Keratinocyte (primary cell): ENCODE results near the gene GALNT14. TPM values are rescaled to one million over a fixed set of nuclear protein-coding genes. Genes with fewer than 3 reads are reported as not detected.
A peak's percentile ranks its signal among the peaks of the same experiment; 100 is the strongest.

Source experiments
- DNase-seq: peaks from one replicate; pipeline ENCODE4 v3.0.0-alpha.2; 2011; ENCODE audit warnings: low read depth, missing footprints, low spot score
- FAIRE-seq: peaks from 2 replicates; lab custom pipeline; 2011; peaks lifted over from hg19 to GRCh38; lab: Jason Lieb, UNC
- H2AFZ ChIP-seq: 2 replicates; pipeline ENCODE4 v1.6.0; 2012; ENCODE audit warnings: low read length, control low read depth, inconsistent platforms; ENCODE audit not compliant: control insufficient read depth
- H3K27ac ChIP-seq: 2 replicates; pipeline ENCODE4 v1.5.1; 2011; ENCODE audit warnings: low read length; ENCODE audit not compliant: control insufficient read depth, insufficient read depth
- H3K27me3 ChIP-seq: 3 replicates; pipeline ENCODE4 v1.6.0; 2011; ENCODE audit warnings: low read length; ENCODE audit not compliant: control insufficient read depth, insufficient read depth; ENCODE audit errors: extremely low read depth
- H3K36me3 ChIP-seq, 2 experiments: 2 replicates in 1 of 2; 3 replicates in 1 of 2; pipeline ENCODE4 v1.5.1; 2011; ENCODE audit warnings: low read length in 2 of 2, mild to moderate bottlenecking in 1 of 2; ENCODE audit not compliant: control insufficient read depth in 2 of 2, insufficient read depth in 2 of 2; ENCODE audit errors: extremely low read depth in 1 of 2
- H3K4me1 ChIP-seq: 3 replicates; pipeline ENCODE4 v1.5.1; 2011; ENCODE audit warnings: low read length; ENCODE audit not compliant: control insufficient read depth, insufficient read depth; ENCODE audit errors: extremely low read depth
- H3K4me2 ChIP-seq: 3 replicates; pipeline ENCODE4 v1.6.0; 2011; ENCODE audit warnings: low read depth, low read length; ENCODE audit not compliant: control insufficient read depth, insufficient read depth; ENCODE audit errors: extremely low read depth
- H3K4me3 ChIP-seq, 3 experiments: fragments of 200-600 bp in 1 of 3; sonication (generic) in 1 of 3; 2 replicates in 2 of 3; 3 replicates in 1 of 3; pipeline ENCODE4 v1.5.1; 2011 to 2016; ENCODE audit warnings: low read length in 3 of 3, mild to moderate bottlenecking in 3 of 3, control low read depth in 2 of 3, inconsistent platforms in 1 of 3, low read depth in 1 of 3, mixed read lengths in 1 of 3, mixed run types in 1 of 3, moderate library complexity in 1 of 3; ENCODE audit not compliant: control insufficient read depth in 2 of 3, insufficient read depth in 2 of 3; ENCODE audit errors: extremely low read depth in 1 of 3
- H3K79me2 ChIP-seq: 2 replicates; pipeline ENCODE4 v1.6.0; 2012; ENCODE audit warnings: low read length; ENCODE audit not compliant: control insufficient read depth, insufficient read depth
- H3K9ac ChIP-seq: 3 replicates; pipeline ENCODE4 v1.6.0; 2011; ENCODE audit warnings: low read length; ENCODE audit not compliant: control insufficient read depth, insufficient read depth; ENCODE audit errors: extremely low read depth
- H3K9me1 ChIP-seq: 3 replicates; pipeline ENCODE4 v1.6.0; 2011; ENCODE audit warnings: low read length; ENCODE audit not compliant: control insufficient read depth, insufficient read depth; ENCODE audit errors: extremely low read depth
- H3K9me3 ChIP-seq: 2 replicates; pipeline ENCODE4 v1.5.1; 2012; ENCODE audit warnings: low read depth, low read length; ENCODE audit not compliant: control insufficient read depth
- H4K20me1 ChIP-seq: 3 replicates; pipeline ENCODE4 v1.6.0; 2011; ENCODE audit warnings: low read length; ENCODE audit not compliant: control insufficient read depth, insufficient read depth; ENCODE audit errors: extremely low read depth
- EZH2 ChIP-seq: IDR thresholded peaks from one replicate; pipeline ENCODE4 v1.6.1; 2012; ENCODE audit warnings: inconsistent platforms, mild to moderate bottlenecking, low read length, moderate library complexity
- dilution Hi-C: fragments of 300-500 bp; cut with MboI; formaldehyde crosslinking; loops from one replicate; pipeline ENCODE4 v1.7.0; 2020; ENCODE audit warnings: low sequenced_read_pairs; ENCODE audit not compliant: extremely low pct_ligation_motif_present
- polyA plus RNA-seq, 5 experiments: library from polyadenylated mRNA; depleted of rRNA in 3 of 5; stranded (reverse) in 3 of 5; stranded (forward) in 1 of 5; unstranded in 1 of 5; fragments of >200 nt; gene quantifications; 1 replicate in 1 of 5; 2 replicates in 3 of 5; 3 replicates in 1 of 5; pipeline versions ENCODE4 v1.2.1 to v1.2.3, GENCODE V29; 2011 to 2012; ENCODE audit warnings: missing spikeins in 2 of 5, low read depth in 1 of 5, low replicate concordance in 1 of 5
- TF ChIP-seq, protein P1 (sequence below), 3 experiments: IDR thresholded peaks in 1 of 3; conservative IDR thresholded peaks in 1 of 3; optimal IDR thresholded peaks in 1 of 3; 2 replicates in 2 of 3; 3 replicates in 1 of 3; pipeline versions ENCODE3 to v1.5.1; 2011; ENCODE audit warnings: low read length in 3 of 3, mild to moderate bottlenecking in 3 of 3, moderate library complexity in 2 of 3, control low read depth in 1 of 3, inconsistent platforms in 1 of 3; ENCODE audit not compliant: insufficient read depth in 2 of 3; ENCODE audit errors: extremely low read depth in 1 of 3

Gene GALNT14
- polyA plus RNA-seq, 1 donor (not counting 4 experiments of a cell fraction or from before 2014, with no cell fraction given): 27.4 TPM

DNA sequence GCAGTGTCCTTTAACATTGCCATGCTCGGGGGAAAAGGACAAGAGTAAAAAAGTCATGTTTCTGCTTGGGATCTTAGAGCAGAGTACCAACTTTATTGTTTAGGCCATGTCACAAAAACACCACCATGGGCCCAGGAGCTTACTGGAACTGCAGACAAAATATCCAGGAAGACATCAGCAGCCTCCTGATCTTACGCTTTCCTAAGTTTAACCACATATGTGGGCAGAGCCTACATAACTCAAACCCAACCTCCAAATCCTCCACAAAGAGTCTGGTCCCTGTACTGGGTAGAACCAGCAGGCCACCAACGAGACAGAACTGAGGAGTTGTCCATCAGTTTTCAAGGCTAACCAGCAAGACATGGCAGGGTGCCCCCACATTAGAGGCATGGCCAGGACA is 10.3 kb downstream of the GALNT14 start:
- Histone ChIP-seq H3K27me3 (no peaks in the 10 kb centered on the region), H3K27ac (no peak overlapping the region), H4K20me1 (no peaks in the 10 kb centered on the region), H2AFZ (no peak overlapping the region), H3K36me3 (no peaks in the 10 kb centered on the region), H3K4me2 (no peak overlapping the region), H3K9ac (no peak overlapping the region), H3K79me2 (peaks cover 49% of the 10 kb centered on the region), H3K9me1 (peaks cover 4% of the 10 kb centered on the region), H3K9me3 (no peaks in the 10 kb centered on the region), H3K4me1 (peaks cover 14% of the 10 kb centered on the region), H3K4me3 (no peak overlapping the region)
- TF ChIP-seq EZH2: no peak
- TF ChIP-seq, protein P1, sequence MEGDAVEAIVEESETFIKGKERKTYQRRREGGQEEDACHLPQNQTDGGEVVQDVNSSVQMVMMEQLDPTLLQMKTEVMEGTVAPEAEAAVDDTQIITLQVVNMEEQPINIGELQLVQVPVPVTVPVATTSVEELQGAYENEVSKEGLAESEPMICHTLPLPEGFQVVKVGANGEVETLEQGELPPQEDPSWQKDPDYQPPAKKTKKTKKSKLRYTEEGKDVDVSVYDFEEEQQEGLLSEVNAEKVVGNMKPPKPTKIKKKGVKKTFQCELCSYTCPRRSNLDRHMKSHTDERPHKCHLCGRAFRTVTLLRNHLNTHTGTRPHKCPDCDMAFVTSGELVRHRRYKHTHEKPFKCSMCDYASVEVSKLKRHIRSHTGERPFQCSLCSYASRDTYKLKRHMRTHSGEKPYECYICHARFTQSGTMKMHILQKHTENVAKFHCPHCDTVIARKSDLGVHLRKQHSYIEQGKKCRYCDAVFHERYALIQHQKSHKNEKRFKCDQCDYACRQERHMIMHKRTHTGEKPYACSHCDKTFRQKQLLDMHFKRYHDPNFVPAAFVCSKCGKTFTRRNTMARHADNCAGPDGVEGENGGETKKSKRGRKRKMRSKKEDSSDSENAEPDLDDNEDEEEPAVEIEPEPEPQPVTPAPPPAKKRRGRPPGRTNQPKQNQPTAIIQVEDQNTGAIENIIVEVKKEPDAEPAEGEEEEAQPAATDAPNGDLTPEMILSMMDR (optimal IDR thresholded peaks at IDR 0.05 in 1 of 3, IDR thresholded peaks at IDR 0.05 in 1 of 3, conservative IDR thresholded peaks at IDR 0.05 in 1 of 3; ENCODE audit: extremely low read depth in 1 of 3, insufficient read depth in 2 of 3, low read length in 3 of 3): no peak
- FAIRE-seq: peak; percentile 5
- dilution Hi-C loops: no loop called here
- no peak for DNase-seq

DNA sequence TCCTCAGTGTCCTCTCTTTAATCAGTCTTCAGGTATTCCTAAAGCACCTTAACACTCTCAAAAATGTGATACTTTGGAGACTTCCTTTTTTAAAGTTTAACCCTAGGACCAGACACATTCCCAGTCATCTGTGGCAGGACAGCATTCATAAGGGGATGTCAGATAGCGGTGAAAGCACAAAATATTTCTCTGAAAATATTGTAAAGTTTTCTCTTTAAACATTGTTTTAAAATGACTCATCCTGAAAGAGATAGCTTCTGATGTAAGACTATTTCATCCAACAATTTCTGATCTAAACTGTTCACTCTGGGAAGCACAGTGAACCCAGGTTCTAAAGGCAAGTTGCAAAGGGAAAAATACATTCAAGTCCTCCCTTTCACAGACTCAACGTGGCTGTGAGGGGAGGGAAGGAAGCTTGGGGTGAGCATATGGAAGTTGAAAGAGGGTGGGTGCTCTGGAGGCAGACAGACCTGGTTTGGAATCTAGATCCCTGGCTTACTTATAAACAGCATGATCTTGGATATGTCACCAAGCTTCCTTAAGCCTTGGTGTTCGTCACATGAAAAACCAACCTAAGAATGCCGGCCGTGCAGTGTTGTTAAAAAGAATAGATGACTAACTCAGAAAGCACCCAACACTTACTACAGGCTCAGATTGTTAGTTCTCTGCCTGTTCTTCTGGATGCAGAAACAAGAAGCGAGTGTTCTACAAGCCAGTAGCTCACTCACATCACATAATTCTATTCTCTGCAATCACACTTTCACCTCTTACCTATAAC is 12.1 kb downstream of the GALNT14 start:
- Histone ChIP-seq H3K9me1 (peaks cover 4% of the 10 kb centered on the region), H3K27ac (no peak overlapping the region), H4K20me1 (no peaks in the 10 kb centered on the region), H3K36me3 (no peaks in the 10 kb centered on the region), H3K4me2 (peak overlapping the region; percentile 42), H2AFZ (no peak overlapping the region), H3K27me3 (no peaks in the 10 kb centered on the region), H3K4me1 (peaks cover 11% of the 10 kb centered on the region), H3K9me3 (no peaks in the 10 kb centered on the region), H3K4me3 (no peak overlapping the region), H3K9ac (no peak overlapping the region), H3K79me2 (peaks cover 44% of the 10 kb centered on the region)
- no peak for DNase-seq
- dilution Hi-C loops: no loop called here
- TF ChIP-seq, protein P1 (optimal IDR thresholded peaks at IDR 0.05 in 1 of 3, IDR thresholded peaks at IDR 0.05 in 1 of 3, conservative IDR thresholded peaks at IDR 0.05 in 1 of 3; ENCODE audit: extremely low read depth in 1 of 3, insufficient read depth in 2 of 3, low read length in 3 of 3): no peak
- TF ChIP-seq EZH2: no peak
- peak; percentile 85 for FAIRE-seq
